GM12878 (cell line): Measurements from ENCODE around the gene RTCA. TPM values are rescaled to one million over a fixed set of nuclear protein-coding genes. Genes with fewer than 3 reads are reported as not detected.

Experiments
- BCL3 ChIP-seq: IDR thresholded peaks from 2 replicates; pipeline ENCODE4 v1.6.1; 2011; ENCODE audit warnings: borderline replicate concordance, low read depth, mild to moderate bottlenecking, moderate library complexity, low read length; ENCODE audit not compliant: insufficient read depth, poor library complexity, severe bottlenecking
- CBX3 ChIP-seq: fragments of 200-600 bp; sonication (generic); IDR thresholded peaks from 2 replicates; pipeline ENCODE4 v1.6.1; 2016; ENCODE audit warnings: low read depth, borderline replicate concordance
- CREB1 ChIP-seq: IDR thresholded peaks from 2 replicates; pipeline ENCODE4 v1.6.1; 2012; ENCODE audit warnings: low read depth, mild to moderate bottlenecking, inconsistent platforms
- E4F1 ChIP-seq: fragments of 450-650 bp; IDR thresholded peaks from 2 replicates; pipeline ENCODE4 v1.6.1; 2018; ENCODE audit warnings: borderline replicate concordance, mild to moderate bottlenecking; ENCODE audit not compliant: partially characterized antibody
- ESRRA ChIP-seq: IDR thresholded peaks from 2 replicates; pipeline ENCODE4 v1.6.1; 2012; ENCODE audit warnings: mild to moderate bottlenecking, low read length, improper control_type of control experiment
- EZH2 ChIP-seq: IDR thresholded peaks from 2 replicates; pipeline ENCODE4 v1.6.1; 2012; ENCODE audit warnings: low read depth, mild to moderate bottlenecking, control low read depth, inconsistent platforms, low read length, borderline replicate concordance; ENCODE audit not compliant: control insufficient read depth
- FOS ChIP-seq: IDR thresholded peaks from 3 replicates; pipeline ENCODE4 v1.6.1; 2011; ENCODE audit warnings: borderline replicate concordance; ENCODE audit not compliant: insufficient read length; ENCODE audit errors: extremely low read depth
- HDAC6 ChIP-seq: fragments of 200-600 bp; sonication (generic); IDR thresholded peaks from one replicate; pipeline ENCODE4 v1.8.0; 2017; ENCODE audit warnings: antibody characterized with exemption; ENCODE audit not compliant: unreplicated experiment
- IKZF1 ChIP-seq: fragments of 450-650 bp; conservative IDR thresholded peaks from 2 replicates; pipeline ENCODE4 v1.6.1; 2017; ENCODE audit warnings: antibody characterized with exemption, mild to moderate bottlenecking
- MAX ChIP-seq: IDR thresholded peaks from 2 replicates; pipeline ENCODE4 v1.6.1; 2012; ENCODE audit warnings: low read depth, low read length, improper control_type of control experiment
- MTA2 ChIP-seq: fragments of 450-650 bp; IDR thresholded peaks from 2 replicates; pipeline ENCODE4 v1.6.1; 2016; ENCODE audit warnings: low read depth, mild to moderate bottlenecking, moderate library complexity
- NFIC ChIP-seq: IDR thresholded peaks from 2 replicates; pipeline ENCODE4 v1.6.1; 2012; ENCODE audit warnings: low read depth, mild to moderate bottlenecking, inconsistent platforms, low read length, moderate library complexity
- NFYB ChIP-seq: IDR thresholded peaks from 2 replicates; pipeline ENCODE4 v1.6.1; 2011; ENCODE audit warnings: low read depth, mild to moderate bottlenecking, low read length, improper control_type of control experiment, moderate library complexity; ENCODE audit not compliant: insufficient read depth
- NR2C2 ChIP-seq: IDR thresholded peaks from 2 replicates; pipeline ENCODE4 v1.6.1; 2011; ENCODE audit warnings: borderline replicate concordance, low read depth; ENCODE audit not compliant: control insufficient read depth, insufficient read length
- RB1 ChIP-seq: fragments of 450-650 bp; formaldehyde crosslinking; IDR thresholded peaks from 2 replicates; pipeline ENCODE4 v1.6.1; 2017; ENCODE audit warnings: mild to moderate bottlenecking, borderline replicate concordance
- SMAD5 ChIP-seq: IDR thresholded peaks from 2 replicates; pipeline ENCODE4 v1.6.1; 2016; ENCODE audit warnings: antibody characterized with exemption, low read depth
- SP1 ChIP-seq: IDR thresholded peaks from one replicate; pipeline ENCODE4 v1.6.1; 2011; ENCODE audit warnings: low read depth, low read length
- STAT1 ChIP-seq: fragments of 450-650 bp; conservative IDR thresholded peaks from 2 replicates; pipeline ENCODE4 v1.6.1; 2014; ENCODE audit warnings: antibody characterized with exemption, mild to moderate bottlenecking
- STAT3 ChIP-seq: IDR thresholded peaks from 2 replicates; pipeline ENCODE4 v1.6.1; 2011; ENCODE audit warnings: low read depth, low read length, improper control_type of control experiment
- SUPT20H ChIP-seq: IDR thresholded peaks from 2 replicates; pipeline ENCODE4 v1.6.1; 2011; ENCODE audit warnings: low read depth, mild to moderate bottlenecking, low read length, moderate library complexity, borderline replicate concordance; ENCODE audit not compliant: control insufficient read depth
- TCF12 ChIP-seq: IDR thresholded peaks from 2 replicates; pipeline ENCODE4 v1.6.1; 2011; ENCODE audit warnings: low read depth, mild to moderate bottlenecking, low read length
- ZNF274 ChIP-seq: IDR thresholded peaks from one replicate; pipeline ENCODE4 v1.8.0; 2011; ENCODE audit not compliant: insufficient read length, insufficient read depth
- ZNF687 ChIP-seq: fragments of 450-650 bp; IDR thresholded peaks from 2 replicates; pipeline ENCODE4 v1.6.1; 2017; ENCODE audit warnings: mild to moderate bottlenecking, moderate library complexity
- polyA plus RNA-seq, 11 experiments: library from polyadenylated mRNA; depleted of rRNA in 4 of 11; unstranded in 6 of 11; stranded (reverse) in 5 of 11; fragments of >200 nt; fragmentation: Nextera tagmentation in 4 of 11; fragmentation: Illumina TruSeq in 1 of 11; extraction: Ambion mirVana in 4 of 11; extraction: Trizol in 1 of 11; gene quantifications; 1 replicate in 1 of 11; 2 replicates in 10 of 11; pipeline versions ENCODE4 v1.2.1 to v1.2.3, GENCODE V29; 2011 to 2016; ENCODE audit warnings: inconsistent platforms in 2 of 11, missing spikeins in 2 of 11, low read depth in 1 of 11
- total RNA-seq, 4 experiments: library from RNA; depleted of rRNA in 3 of 4; stranded (reverse); fragments of >200 nt in 3 of 4; fragmentation: Illumina TruSeq in 1 of 4; extraction: Trizol in 1 of 4; gene quantifications; 2 replicates each; pipeline versions ENCODE4 v1.2.1 to v1.2.3, GENCODE V29; 2013 to 2021

Gene RTCA
- total and polyA plus RNA-seq, 10 of the 15 experiments (the other 5 are each of a cell fraction or from before 2014, with no cell fraction given), result 10.3 to 63.5 (median 37.3) TPM

GRCh38 chr1:100249537-100250257 is 16.3 kb upstream of the RTCA start, which contains the start of gene DBT (continued):
- TF ChIP-seq NFYB, result peak; percentile 84
- peak; percentile 13 for TF ChIP-seq SP1
- no peak for TF ChIP-seq EZH2
- TF ChIP-seq E4F1, result peak; percentile 84
- no peak; the same call in none of the 2 replicates for TF ChIP-seq ZNF687
- TF ChIP-seq SUPT20H, result no peak
- no peak for TF ChIP-seq STAT3
- TF ChIP-seq IKZF1, result peak; percentile 72
- no peak for TF ChIP-seq NFIC
- TF ChIP-seq ZNF274, result no peak
- TF ChIP-seq FOS, result peak; percentile 4
- no peak for TF ChIP-seq CBX3
- no peak for TF ChIP-seq ESRRA
- no peak for TF ChIP-seq NR2C2
- no peak for TF ChIP-seq TCF12
- TF ChIP-seq CREB1, result peak; percentile 89
- TF ChIP-seq STAT1, result no peak
- peak; percentile 93 for TF ChIP-seq SMAD5
- no peak for TF ChIP-seq BCL3
- TF ChIP-seq RB1, result no peak; the same call in 1 of the 2 replicates
- 0 out of 2 replicates have a peak, but pooled peaks have one; percentile 21 for TF ChIP-seq MAX
- no peak for TF ChIP-seq HDAC6
- TF ChIP-seq MTA2, result no peak
